ENCODE results near the gene USP35.

DNA sequence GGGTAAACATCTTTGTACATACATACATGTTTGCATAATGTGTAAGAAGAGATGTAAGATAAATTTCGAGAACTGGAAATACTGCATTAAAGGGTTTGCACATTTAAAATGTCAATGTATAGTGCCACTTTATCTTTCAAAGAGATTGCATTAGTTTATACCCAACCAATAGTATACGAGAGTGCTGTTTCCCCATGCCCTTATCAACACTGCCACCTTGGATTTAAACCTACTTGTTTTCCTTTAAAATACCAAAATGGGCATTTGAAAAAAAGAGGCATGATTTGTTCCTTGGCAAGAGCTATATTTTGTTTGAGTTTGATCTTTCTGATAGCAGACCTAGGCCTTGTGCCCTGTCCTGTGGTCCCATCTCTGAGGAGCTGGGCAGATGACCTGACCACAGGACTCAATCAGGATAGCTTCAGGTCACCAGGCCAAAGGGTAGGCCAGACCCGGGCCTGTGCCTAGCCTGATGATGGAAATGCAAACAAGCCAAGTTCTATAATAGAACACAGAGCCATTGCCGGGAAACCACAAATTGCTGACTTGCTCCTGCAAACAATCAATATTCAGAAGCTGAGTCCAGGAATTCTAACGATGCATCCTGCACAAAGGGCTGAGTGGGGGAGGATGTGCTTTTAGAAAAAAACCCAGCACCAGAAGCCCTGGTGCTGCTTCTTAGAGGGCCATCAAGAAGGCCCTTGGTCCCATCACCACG, 32.4 kb upstream of the USP35 start:
- TF ChIP-seq, protein P1, sequence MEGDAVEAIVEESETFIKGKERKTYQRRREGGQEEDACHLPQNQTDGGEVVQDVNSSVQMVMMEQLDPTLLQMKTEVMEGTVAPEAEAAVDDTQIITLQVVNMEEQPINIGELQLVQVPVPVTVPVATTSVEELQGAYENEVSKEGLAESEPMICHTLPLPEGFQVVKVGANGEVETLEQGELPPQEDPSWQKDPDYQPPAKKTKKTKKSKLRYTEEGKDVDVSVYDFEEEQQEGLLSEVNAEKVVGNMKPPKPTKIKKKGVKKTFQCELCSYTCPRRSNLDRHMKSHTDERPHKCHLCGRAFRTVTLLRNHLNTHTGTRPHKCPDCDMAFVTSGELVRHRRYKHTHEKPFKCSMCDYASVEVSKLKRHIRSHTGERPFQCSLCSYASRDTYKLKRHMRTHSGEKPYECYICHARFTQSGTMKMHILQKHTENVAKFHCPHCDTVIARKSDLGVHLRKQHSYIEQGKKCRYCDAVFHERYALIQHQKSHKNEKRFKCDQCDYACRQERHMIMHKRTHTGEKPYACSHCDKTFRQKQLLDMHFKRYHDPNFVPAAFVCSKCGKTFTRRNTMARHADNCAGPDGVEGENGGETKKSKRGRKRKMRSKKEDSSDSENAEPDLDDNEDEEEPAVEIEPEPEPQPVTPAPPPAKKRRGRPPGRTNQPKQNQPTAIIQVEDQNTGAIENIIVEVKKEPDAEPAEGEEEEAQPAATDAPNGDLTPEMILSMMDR (IDR thresholded peaks at IDR 0.05; ENCODE audit: low read length) = no peak
- no peak for TF ChIP-seq EZH2 (optimal IDR thresholded peaks at IDR 0.05; ENCODE audit: low read depth, low read length)
